Lower leg skin (tissue), 3 donors: Measurements from ENCODE around the gene ANKMY2.

Experiments
- CTCF ChIP-seq, 3 donors: fragments of 450-650 bp; IDR thresholded peaks; one replicate each; pipeline ENCODE4 v1.5.1; 2016; ENCODE audit warnings: antibody characterized with exemption in 3 of 3, mild to moderate bottlenecking in 3 of 3, moderate library complexity in 2 of 3
- POLR2A ChIP-seq, 2 donors: fragments of 450-650 bp; IDR thresholded peaks; one replicate each; pipeline ENCODE4 v1.6.1; 2016 to 2017; ENCODE audit warnings: antibody characterized with exemption in 2 of 2, mild to moderate bottlenecking in 1 of 2, moderate library complexity in 1 of 2

- TF ChIP-seq CTCF (IDR thresholded peaks at IDR 0.05) (no peak), POLR2A (IDR thresholded peaks at IDR 0.05) (no peak)
These were observed 24.5 kb upstream of the ANKMY2 start for GRCh38 chr7:16670021-16670420.
